K562 (cell line): Measurements from ENCODE around the gene OGFR.

Experiments used
- CTCF ChIP-seq, 3 experiments: IDR thresholded peaks in 2 of 3; conservative IDR thresholded peaks in 1 of 3; 2 replicates each; pipeline ENCODE4 v1.5.1; 2011 to 2012; ENCODE audit warnings: low read length in 3 of 3, mild to moderate bottlenecking in 3 of 3, control low read depth in 2 of 3, improper control_type of control experiment in 1 of 3, inconsistent platforms in 1 of 3, low read depth in 1 of 3, mixed read lengths in 1 of 3, moderate library complexity in 1 of 3; ENCODE audit not compliant: insufficient read depth in 2 of 3
- E2F4 ChIP-seq: sonication (generic); formaldehyde crosslinking; IDR thresholded peaks from 2 replicates; pipeline ENCODE4 v1.8.0; 2022; ENCODE audit warnings: mild to moderate bottlenecking, low read depth, missing genetic modification reagents
- GABPB1 ChIP-seq: sonication (generic); formaldehyde crosslinking; IDR thresholded peaks from 2 replicates; pipeline ENCODE4 v1.8.0; 2022; ENCODE audit warnings: mild to moderate bottlenecking, missing genetic modification reagents
- HSF4 ChIP-seq: fragments of 250-450 bp; sonication (Bioruptor Pico); IDR thresholded peaks from 2 replicates; pipeline ENCODE4 v2.1.2; 2022; ENCODE audit warnings: mild to moderate bottlenecking, moderate library complexity, borderline replicate concordance
- MTA2 ChIP-seq: fragments of 450-650 bp; IDR thresholded peaks from 2 replicates; pipeline ENCODE4 v1.6.1; 2016; ENCODE audit warnings: low read depth
- NCOA6 ChIP-seq: fragments of 450-650 bp; IDR thresholded peaks from 2 replicates; pipeline ENCODE4 v1.6.1; 2017; ENCODE audit warnings: mild to moderate bottlenecking
- POLR2A ChIP-seq: fragments of 450-650 bp; conservative IDR thresholded peaks from 2 replicates; pipeline ENCODE4 v1.6.1; 2016
- TEAD1 ChIP-seq, 2 experiments: fragments of 450-650 bp in 1 of 2; sonication (generic) in 1 of 2; formaldehyde crosslinking; IDR thresholded peaks; 2 replicates each; pipeline versions ENCODE4 v1.4.0 to v1.8.0; 2020 to 2022; ENCODE audit warnings: mild to moderate bottlenecking in 2 of 2, missing genetic modification reagents in 1 of 2
- YY1 ChIP-seq, 3 experiments: IDR thresholded peaks; 2 replicates each; pipeline ENCODE4 v1.6.1; 2011; ENCODE audit warnings: low read length in 2 of 3, mild to moderate bottlenecking in 2 of 3, moderate library complexity in 2 of 3, borderline replicate concordance in 1 of 3, control low read depth in 1 of 3, low read depth in 1 of 3; ENCODE audit not compliant: insufficient read depth in 3 of 3, insufficient replicate concordance in 2 of 3, control insufficient read depth in 1 of 3, insufficient read length in 1 of 3; ENCODE audit errors: extremely low read depth in 1 of 3
- ZNF274 ChIP-seq: IDR thresholded peaks from 2 replicates; pipeline ENCODE4 v1.6.1; 2011; ENCODE audit warnings: low read depth, mild to moderate bottlenecking, low read length, moderate library complexity, borderline replicate concordance
- ZNF277 ChIP-seq: fragments of 250-450 bp; sonication (Bioruptor Pico); IDR thresholded peaks from 2 replicates; pipeline ENCODE4 v1.8.0; 2022; ENCODE audit warnings: inconsistent platforms, mild to moderate bottlenecking, moderate library complexity, borderline replicate concordance
- ZNF655 ChIP-seq: fragments of 250-450 bp; sonication (Bioruptor Pico); IDR thresholded peaks from 2 replicates; pipeline ENCODE4 v1.5.0; 2021

GRCh38 chr20:62828511-62829230 is 24.0 kb downstream of the OGFR start:
- TF ChIP-seq TEAD1 (CRISPR knock-in tag; IDR thresholded peaks at IDR 0.05) (no peak), ZNF274 (no peak), YY1 (IDR thresholded peaks at IDR 0.05; ENCODE audit: borderline replicate concordance in 1 of 3, control insufficient read depth in 1 of 3, extremely low read depth in 1 of 3, insufficient read depth in 3 of 3, insufficient read length in 1 of 3, insufficient replicate concordance in 2 of 3, low read depth in 1 of 3, low read length in 2 of 3) (no peak), POLR2A (no peak), NCOA6 (no peak), E2F4 (no peak), CTCF (IDR thresholded peaks at IDR 0.05 in 2 of 3, conservative IDR thresholded peaks at IDR 0.05 in 1 of 3; ENCODE audit: insufficient read depth in 2 of 3, low read depth in 1 of 3, low read length in 3 of 3) (no peak), HSF4 (CRISPR knock-in tag) (no peak), GABPB1 (CRISPR knock-in tag) (no peak), MTA2 (no peak), ZNF277 (CRISPR knock-in tag) (no peak), ZNF655 (no peak)
